GM18873 (cell line): ENCODE measurements around the gene DDX43.
"Not testable (repeated sequence)": the region's sequence is repeated elsewhere in the genome, so short reads cannot be mapped to it uniquely, and the experiment has no call there.

Experiments
- ATAC-seq: cut with Tn5 transposase; IDR thresholded peaks from one replicate; pipeline ENCODE4 v1.9.1; 2021; ENCODE audit warnings: mild to moderate bottlenecking, moderate library complexity, moderate number of reproducible peaks; ENCODE audit not compliant: unreplicated experiment, low FRiP score

The DDX43 gene

DNA sequence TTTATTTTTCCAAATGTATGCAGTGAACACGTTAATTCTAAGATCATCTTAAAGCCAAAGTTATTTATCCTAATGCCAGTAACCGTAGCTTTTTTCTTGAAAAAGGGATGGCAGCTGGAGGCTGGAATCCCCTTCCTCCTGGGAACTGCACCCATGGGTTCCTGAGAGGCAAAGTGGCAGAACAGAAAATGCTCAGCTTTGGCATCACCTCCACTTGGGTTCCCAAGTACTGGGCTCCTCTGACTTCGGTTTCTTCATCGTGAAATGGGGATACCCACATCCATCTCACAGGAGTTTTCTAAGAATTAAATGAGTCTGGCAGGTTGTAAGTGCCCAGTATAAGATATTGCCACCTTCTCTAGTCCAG, 6.2 kb upstream of the DDX43 start:
- ATAC-seq: no peak

DNA sequence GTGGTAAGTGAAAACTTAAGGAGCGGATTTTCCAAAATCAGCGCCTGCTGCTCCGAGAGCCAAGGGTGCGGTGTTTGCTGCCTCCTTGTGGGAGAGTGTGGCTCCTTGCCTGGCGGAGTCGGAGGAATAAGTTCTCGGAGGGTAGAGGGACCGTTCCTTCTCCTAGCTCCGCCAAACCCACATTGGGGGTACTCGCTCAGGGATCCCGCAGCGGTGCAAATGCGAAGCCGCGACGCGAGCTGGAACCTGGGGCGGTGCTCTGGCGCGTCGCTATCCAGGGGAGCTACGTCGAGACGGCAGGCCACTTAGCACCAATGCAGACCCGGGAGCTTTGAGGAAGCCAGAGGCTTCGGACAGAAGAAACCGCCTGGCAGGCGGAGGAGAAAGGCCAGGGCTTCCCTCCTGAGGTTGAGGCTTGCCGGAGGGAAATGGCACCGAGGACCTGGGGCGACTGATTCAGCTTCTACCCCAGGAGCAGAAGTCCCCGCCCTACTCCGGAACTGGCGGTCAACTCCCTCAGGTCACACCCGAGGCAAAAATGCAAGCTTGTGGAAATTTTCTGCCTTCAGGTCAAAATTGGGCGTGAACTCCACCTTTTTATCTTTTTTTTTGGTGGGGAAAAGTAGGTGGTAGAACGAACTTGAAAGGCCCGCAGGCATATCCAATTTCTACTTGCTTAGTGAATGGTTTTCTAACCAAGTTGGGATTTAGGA, 5.7 kb upstream of the DDX43 start:
- peak; percentile 71 for ATAC-seq

DNA sequence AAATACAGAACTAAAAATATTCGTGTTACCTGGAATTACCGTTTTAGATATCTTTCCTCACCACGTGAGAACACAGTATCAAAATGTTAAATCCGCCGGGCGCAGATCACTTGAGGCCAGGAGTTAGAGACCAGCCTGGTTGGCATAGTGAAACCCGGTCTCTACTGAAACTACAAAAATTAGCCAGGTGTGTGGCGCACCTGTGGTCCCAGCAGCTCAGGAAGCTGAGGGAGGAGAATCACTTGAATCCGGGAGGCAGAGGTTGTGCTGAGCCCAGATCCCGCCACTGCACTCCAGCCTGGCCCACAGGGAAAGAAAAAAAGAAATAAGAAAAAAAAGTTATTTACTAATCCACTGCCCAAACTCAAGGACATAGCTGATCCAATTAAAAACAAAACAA, 4.8 kb upstream of the DDX43 start:
- ATAC-seq: no peak

DNA sequence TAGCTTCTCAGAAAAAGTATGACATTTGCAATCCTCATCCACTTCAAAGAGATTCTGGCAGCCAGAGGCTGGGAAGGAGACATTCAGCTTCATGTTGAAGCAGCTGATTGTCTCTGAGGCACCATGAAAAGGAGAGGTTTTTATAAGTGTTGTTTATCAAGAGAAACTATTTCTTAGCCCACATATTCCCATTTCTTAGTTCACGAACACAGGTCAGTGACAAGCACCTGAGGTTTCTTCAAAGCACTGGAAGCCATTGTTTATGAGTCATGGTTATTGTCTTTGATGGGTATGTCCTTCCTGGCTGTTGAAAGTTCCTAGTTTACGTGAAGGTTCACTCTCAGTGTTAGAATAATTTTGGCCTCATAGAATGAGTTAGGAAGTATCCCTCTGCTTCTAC, 3.0 kb upstream of the DDX43 start:
- no peak for ATAC-seq

DNA sequence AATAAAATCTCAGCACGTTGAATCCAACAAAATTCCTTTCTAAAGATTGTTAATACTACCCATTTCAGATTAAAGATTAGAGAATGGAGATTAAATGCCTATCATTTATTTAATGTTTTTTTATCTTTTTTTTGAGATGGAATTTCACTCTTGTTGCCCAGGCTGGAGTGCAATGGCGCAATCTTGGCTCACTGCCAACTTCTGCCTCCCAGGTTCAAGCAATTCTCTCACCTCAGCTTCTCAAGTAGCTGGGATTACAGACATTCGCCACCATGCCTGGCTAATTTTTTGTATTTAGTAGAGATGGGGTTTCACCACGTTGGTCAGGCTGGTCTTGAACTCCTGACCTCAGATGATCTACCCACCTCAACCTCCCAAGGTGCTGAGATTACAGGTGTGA, 2.4 kb upstream of the DDX43 start:
- ATAC-seq: not testable (repeated sequence)

DNA sequence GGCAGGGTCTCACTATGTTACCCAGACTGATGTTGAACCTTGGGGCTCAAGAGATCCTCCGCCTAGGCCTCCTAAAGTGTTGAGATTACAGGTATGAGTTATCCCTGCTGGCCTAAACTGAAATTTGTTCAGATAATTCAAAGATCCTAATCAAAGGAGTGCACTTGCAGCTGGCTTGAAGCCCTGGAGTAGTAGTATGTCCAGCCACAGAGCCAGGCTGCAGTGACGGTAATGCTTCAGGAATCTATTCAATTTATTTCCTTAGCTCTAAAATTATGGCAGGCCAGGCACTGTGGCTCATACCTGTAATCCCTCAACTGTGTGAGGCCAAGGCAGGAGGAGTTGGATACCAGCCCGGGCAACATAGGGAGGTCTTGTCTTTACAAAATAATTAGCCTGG, 1.4 kb upstream of the DDX43 start:
- no peak for ATAC-seq

DNA sequence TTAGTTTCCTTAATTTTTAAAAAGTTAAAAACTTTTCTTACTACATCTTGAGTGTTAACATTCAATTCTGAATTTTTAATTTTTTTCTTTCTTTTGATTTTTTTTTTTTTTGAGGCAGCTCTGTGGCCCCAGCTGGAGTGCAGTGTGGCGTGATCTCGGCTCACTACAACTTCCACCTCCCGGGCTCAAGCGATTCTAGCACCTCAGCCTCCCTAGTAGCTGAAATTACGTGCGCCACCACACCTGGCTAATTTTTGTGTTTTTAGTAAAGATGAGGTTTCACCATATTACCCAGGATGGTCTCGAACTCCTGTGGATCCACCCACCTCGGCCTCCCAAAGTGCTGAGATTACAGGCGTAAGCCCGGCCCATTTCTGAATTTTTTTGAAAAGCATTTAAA, 1.2 kb downstream of the DDX43 start:
- ATAC-seq: no peak

DNA sequence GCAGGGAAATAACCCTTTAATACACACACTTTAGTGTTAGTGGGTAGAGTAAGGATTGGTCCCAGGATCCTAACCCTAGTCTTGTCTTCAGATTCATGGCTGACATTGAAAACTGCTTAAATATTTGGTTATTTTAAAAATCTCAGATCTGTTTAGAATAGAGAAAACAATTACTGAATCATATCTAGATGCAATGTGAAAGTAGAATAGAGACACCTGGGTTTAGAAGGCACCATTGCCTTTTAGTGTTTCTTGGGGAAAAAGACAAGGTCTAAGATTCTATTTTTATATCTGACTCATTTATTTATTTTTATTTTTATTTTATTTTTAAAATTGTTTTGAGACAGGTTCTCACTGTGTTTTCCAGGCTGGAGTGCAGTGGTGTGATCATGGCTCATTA, 6.0 kb downstream of the DDX43 start:
- ATAC-seq: no peak

DNA sequence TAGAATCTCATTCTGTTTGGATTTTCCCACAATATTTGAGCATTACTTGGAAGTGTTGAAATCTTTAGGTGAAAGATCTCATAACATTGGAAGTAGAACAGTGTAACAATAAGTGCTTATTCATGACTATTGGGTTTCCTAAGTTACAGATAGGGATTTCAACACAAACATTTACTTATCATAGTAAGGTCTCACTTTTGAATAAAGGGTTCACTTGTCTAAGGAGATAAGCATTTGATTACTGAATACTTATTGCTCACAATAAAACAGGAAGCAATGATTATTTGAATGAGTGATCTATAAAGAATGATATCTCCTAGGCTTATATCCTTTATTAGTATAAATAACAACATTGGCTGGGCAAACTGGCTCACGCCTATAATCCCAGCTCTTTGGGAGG, 14.8 kb downstream of the DDX43 start:
- no peak for ATAC-seq

DNA sequence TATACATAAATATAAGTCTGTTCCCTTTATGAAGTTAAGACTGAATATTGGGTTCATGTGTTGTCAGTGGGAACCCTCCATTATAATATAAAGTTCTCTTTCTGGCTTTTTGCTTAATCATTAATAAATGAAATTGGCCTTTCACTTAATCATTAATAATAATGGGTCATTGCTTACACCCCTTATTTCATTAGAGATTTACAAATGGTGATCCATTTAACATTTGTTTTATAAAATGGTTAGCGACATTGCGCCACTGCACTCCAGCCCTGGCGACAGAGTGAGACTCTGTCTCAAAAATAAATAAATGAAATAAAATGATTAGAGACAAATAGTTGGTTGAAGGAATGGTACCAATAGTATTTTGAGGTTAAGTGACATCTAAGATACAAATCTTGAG, 18.5 kb downstream of the DDX43 start:
- ATAC-seq: no peak

DNA sequence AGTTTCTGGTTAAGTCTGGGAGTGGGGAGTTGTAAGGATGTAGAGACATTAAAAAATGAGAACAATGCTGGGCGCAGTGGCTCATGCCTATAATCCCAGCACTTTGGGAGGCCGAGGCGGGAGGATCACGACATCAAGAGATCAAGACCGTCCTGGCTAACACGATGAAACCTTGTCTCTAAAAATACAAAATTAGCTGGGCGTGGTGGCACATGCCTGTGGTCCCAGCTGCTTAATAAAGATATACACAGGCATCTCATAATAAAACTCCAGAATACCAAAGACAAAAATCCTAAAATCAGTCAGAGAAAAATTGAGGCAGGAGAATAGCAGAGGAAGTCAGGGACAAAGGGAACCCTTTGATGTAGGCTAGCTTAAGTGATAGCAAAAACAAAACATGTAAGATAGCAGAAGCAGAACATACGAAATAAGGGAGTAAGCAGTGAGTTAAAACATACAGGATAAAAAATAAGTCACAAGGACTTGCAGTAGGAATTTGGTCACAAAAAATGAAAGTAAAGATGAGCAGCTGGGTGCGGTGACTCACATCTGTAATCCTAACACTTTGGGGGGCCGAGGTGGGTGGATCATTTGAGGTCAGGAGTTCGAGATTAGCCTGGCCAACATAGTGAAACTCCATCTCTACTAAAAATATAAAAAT, 23.6 kb downstream of the DDX43 start:
- ATAC-seq: no peak

DNA sequence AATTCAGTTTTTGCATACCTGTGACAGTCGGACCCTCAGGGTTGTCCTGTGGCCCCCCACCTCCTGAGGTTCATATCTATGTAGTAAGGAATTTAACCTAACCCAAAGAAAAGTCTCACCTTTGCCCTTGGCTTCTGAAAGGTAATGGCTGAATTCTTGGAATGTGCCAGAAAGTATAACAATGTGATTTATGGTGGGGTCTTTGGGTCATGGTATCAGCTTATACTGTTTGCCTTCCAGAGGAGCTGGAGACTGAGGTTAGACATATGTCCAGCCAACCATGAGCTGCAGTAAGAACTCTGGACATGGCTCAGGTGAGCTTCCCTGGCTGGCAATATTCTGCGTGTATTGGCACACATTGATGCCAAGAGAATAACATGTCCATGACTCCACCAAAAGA, 26.9 kb downstream of the DDX43 start:
- ATAC-seq: no peak

DNA sequence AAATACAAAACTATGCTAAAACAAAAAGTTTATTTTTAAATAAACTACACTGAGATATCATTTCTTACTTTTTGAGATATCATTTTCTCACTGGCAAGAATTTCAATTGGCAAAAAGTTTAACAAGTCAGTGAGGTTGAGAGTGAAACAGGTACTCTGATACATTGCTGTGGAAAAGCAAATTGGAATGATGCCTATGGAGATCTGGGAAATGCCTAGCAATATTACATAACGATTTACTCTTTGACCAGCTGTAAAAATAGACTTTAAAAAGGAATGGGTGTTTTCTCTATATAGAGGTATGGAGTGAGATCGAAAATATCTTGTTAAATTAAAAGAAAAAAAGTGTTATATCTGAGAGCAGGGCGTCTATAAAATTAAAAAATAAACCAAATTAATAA, 40.6 kb downstream of the DDX43 start:
- ATAC-seq: no peak

DNA sequence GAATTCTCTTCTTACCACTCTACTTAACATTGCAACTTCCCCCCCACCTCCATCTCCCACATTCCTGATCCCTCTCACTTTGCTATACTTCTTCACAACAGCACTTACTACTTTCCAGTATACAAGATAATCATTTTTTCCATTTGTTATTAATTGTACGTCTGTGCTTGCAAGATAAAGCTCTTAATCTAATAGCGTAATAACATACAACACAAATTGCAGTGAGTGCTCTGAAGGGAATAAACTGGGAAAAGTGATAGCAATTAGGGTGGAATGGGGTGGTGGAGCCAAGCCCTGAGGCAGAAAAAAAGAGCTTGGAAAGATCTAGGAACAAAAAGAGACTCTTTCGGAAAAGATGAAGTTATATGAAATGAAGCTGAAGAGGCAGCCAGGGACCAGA, 48.9 kb downstream of the DDX43 start:
- no peak for ATAC-seq

DNA sequence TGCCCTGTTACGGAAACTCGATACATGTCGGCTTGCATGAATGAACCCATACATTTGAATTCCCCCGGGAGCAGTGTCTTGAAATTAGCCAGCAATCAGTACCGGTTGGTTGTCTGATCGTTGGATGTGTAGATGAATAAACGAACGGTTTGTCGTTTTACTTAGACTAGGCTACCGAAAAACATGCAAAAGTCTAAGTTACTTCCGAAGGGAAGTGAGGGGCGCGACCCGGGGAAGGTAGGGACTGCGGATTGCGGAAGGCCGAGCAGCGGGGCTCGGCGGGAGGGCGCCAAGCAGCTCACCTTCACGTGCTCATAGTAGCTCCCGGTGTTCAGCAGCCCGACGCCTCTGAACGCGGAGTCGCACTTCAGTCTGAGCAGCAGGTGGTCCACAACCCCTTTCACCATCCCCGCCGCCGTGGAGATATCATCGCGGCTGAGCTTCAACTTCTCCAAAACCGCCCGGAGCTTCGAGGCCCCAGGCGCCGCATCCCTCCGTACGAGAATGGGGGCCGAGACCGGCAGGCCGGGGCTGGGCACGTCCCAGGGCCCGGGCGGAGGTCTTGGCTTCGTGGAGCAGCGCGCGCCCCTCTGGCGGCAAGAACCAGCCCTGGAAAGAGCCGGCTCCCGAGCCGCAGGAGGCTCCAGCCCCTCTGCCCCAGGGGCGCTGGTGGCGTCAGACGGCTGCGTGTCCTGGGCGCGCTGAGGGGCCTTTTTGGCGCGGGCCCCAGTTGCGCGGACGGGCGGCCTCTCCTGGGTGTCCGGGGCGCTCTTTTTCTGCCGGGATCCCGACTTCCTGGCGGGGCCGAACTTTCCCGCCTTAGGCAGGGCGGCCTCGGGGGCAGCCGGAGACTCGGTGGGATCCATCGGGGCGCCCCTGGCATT, 56.8 kb downstream of the DDX43 start:
- ATAC-seq: peak; percentile 41

DNA sequence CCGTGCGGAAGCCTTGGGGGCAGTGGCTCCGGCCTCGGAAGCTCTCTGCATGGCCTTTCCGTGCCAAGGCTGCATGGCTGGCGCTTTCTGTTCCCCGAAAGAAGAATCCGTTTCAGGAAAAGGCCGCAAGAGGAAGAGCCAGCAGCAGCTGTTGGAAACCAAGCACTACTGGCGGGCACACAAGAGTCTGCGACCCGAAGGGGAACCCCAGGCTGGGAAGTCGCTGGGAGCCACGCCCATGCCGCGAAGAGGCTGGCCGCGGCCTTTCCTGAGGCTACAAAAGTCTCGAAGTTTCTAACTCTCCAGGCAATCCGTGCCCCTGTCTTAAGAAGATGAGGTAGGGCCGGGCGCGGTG, 57.5 kb downstream of the DDX43 start, which contains the start of gene CGAS:
TSS of gene CGAS (minus strand) at position 191 of the 355 bp plus-strand sequence. CDS start at position 75, 116 bp downstream.
- ATAC-seq: peak; percentile 63

DNA sequence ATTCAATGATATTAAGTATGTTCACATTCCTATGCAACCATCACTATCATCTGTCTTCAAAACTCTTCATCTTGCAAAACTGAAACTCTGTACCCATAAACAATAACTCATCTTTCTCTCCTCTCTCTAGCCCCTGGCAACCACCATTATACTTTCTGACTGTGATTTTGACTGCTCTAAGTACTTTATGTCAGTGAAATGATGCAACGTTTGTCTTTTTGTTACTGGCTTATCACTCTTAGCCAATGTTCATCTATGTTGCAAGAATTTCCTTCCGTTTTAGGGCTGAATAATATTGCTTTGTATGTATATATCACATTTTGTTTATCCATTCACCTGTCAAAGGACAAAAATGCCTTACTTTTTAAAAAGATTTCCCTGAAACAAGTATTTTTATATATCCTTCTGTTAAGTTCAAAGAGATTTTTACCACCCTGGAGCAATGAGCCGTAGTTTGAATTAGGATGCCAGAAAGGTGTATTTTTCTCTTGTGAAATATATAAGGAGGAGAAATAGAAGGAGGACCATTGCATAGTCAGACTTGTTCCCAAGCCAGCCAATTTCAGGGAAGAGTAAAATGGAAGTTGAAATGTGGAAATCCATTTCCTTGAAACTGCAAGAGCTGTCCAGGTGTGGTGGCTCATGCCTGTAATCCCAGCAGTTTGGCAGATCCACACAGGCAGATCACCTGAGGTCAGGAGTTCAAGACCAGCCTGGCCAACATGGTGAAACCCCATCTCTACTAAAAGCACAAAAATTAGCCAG, 61.4 kb downstream of the DDX43 start:
- no peak for ATAC-seq

DNA sequence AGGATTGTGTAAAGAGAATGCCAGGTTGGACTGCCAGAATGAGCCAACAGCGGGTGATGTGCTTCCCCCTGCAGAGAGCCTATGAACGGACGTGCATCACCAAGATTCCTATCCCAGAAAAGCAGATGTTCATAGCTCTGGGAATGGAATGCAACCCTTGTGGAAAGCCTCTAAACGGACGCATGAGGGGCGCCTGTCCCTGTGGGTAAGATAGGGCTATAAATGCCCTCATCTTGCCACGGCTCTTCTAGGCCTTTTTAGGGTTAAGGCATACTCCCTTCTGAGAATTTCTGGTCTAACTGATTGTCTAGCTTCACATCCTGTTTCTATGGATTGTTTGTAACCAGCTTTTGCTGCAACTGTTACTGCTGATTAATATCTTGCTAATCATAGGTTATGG, 64.8 kb downstream of the DDX43 start:
- not testable (repeated sequence) for ATAC-seq

DNA sequence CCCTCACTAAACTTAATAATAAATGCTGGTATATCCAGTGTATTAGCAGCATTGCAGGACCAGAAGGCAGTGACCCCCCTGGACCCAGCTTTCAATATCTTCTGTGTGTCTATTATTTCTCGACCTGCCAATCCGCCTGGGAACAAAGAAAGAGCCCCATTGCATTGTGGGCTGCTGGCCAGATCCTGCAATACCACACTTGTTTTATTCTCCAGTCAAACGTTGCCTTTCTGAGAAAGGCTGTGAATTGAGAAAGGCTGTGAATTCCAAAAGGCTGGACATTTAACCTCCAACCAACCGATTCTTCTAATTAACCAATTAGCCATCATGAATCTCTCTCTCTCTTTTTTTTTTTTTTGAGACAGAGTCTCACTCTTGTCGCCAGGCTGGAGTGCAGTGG, 65.4 kb downstream of the DDX43 start:
- ATAC-seq: no peak

DNA sequence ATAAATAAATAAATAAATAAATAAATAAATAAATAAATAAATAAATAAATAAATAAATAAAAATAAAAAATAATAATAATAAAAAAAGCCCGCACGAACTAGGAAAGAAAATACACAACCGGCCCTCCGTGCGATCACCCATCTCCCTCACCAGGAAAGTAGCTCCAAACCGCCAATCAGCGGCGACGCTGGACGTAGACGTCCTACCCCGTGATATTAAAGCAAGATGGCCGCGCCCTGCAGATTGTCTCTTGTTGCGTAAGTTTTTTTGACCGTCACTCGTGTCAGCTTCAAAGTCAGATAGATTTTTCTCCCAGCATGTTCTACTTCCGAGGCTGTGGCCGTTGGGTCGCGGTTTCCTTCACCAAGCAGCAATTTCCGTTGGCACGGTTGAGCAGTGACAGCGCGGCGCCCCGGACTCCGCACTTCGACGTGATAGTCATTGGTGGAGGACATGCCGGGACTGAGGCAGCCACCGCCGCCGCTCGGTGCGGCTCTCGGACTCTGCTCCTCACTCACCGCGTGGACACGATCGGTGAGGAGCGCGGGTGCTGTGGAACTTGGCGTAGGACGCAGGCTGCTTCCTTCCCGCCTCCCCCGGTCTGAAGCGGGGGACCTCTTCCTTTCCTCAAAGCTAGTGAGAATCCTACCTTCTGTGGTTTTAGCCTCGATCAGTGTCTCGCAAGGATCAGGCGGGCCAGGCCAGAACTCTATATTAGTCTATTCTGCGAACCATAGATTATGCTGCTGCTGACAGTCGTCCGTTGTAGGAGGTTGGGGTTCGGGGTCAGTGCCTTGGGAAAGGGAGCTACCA, 67.1 kb downstream of the DDX43 start, which contains the start of gene MTO1:
TSS of gene MTO1 (plus strand) at position 201 of the 814 bp plus-strand sequence. CDS start at position 319, 118 bp downstream.
- ATAC-seq: peak; percentile 95
